Neural cell (in vitro differentiated cells): Measurements from ENCODE around the gene RPS15. TPM values are rescaled to one million over a fixed set of nuclear protein-coding genes. Genes with fewer than 3 reads are reported as not detected.

Source experiments
- H2AFZ ChIP-seq: fragments of 200-600, 300-800 bp; sonication (generic), shearing (Covaris generic); 2 replicates; pipeline ENCODE4 v1.6.0; 2014; ENCODE audit warnings: low read depth, mild to moderate bottlenecking, antibody characterized with exemption, low read length, moderate library complexity
- H3F3A ChIP-seq: fragments of 200-600 bp; shearing (Covaris generic); 2 replicates; pipeline ENCODE4 v1.6.1; 2016; ENCODE audit warnings: mild to moderate bottlenecking, moderate library complexity, mixed read lengths, antibody characterized with exemption, low read length; ENCODE audit not compliant: insufficient read depth, poor library complexity, severe bottlenecking
- H3K27ac ChIP-seq: fragments of 200-600, 300-800 bp; sonication (generic), shearing (Covaris generic); 2 replicates; pipeline ENCODE4 v1.5.1; 2014; ENCODE audit warnings: mild to moderate bottlenecking, low read length, moderate library complexity
- H3K27me3 ChIP-seq: fragments of 300-800, 200-600 bp; sonication (generic), shearing (Covaris generic); 2 replicates; pipeline ENCODE4 v1.6.0; 2014; ENCODE audit warnings: mild to moderate bottlenecking, low read depth, low read length, moderate library complexity; ENCODE audit not compliant: insufficient read depth
- H3K36me3 ChIP-seq: fragments of 300-800, 200-600 bp; sonication (generic), shearing (Covaris generic); 2 replicates; pipeline ENCODE4 v1.5.1; 2014; ENCODE audit warnings: mild to moderate bottlenecking, antibody characterized with exemption, low read length, moderate library complexity; ENCODE audit not compliant: insufficient read depth
- H3K4me2 ChIP-seq: fragments of 300-800, 200-600 bp; sonication (generic), shearing (Covaris generic); 2 replicates; pipeline ENCODE4 v1.6.0; 2014; ENCODE audit warnings: mild to moderate bottlenecking, low read length
- H3K4me3 ChIP-seq: fragments of 300-800, 200-600 bp; sonication (generic), shearing (Covaris generic); 2 replicates; pipeline ENCODE4 v1.5.1; 2014; ENCODE audit warnings: mild to moderate bottlenecking, low read length, moderate library complexity
- H3K79me2 ChIP-seq: fragments of 200-600 bp; shearing (Covaris generic); replicated peaks from 2 replicates; pipeline ENCODE4 v1.6.0; 2014; ENCODE audit warnings: mild to moderate bottlenecking, low read length, moderate library complexity; ENCODE audit not compliant: insufficient read depth
- H3K9ac ChIP-seq: fragments of 300-800, 200-600 bp; sonication (generic), shearing (Covaris generic); 2 replicates; pipeline ENCODE4 v1.6.1; 2016; ENCODE audit warnings: mild to moderate bottlenecking, low read length, mixed read lengths
- H3K9me2 ChIP-seq: fragments of 200-600 bp; shearing (Covaris generic); 2 replicates; pipeline ENCODE4 v1.6.1; 2016; ENCODE audit warnings: mild to moderate bottlenecking, low read length, mixed read lengths; ENCODE audit not compliant: insufficient read depth
- H3K9me3 ChIP-seq: fragments of 200-600, 300-800 bp; sonication (generic), shearing (Covaris generic); 2 replicates; pipeline ENCODE4 v1.6.1; 2016; ENCODE audit warnings: mild to moderate bottlenecking, mixed run types, low read length, moderate library complexity, mixed read lengths
- H4K20me1 ChIP-seq: fragments of 200-600 bp; shearing (Covaris generic); 2 replicates; pipeline ENCODE4 v1.6.1; 2016; ENCODE audit warnings: mild to moderate bottlenecking, mixed run types; ENCODE audit not compliant: insufficient read depth
- EP300 ChIP-seq: fragments of 450-650 bp; conservative IDR thresholded peaks from 2 replicates; pipeline ENCODE4 v1.6.1; 2014; ENCODE audit warnings: antibody characterized with exemption, mild to moderate bottlenecking, moderate library complexity; ENCODE audit not compliant: poor library complexity, severe bottlenecking
- EZH2 ChIP-seq: fragments of 200-600, 300-800 bp; shearing (Covaris generic), sonication (generic); IDR thresholded peaks from 2 replicates; pipeline ENCODE4 v1.6.1; 2014; ENCODE audit warnings: antibody characterized with exemption, low read length, borderline replicate concordance, mild to moderate bottlenecking; ENCODE audit not compliant: insufficient read depth, poor library complexity, severe bottlenecking
- MXI1 ChIP-seq: fragments of 450-650 bp; conservative IDR thresholded peaks from 2 replicates; pipeline ENCODE4 v1.6.1; 2014; ENCODE audit warnings: antibody characterized with exemption, mild to moderate bottlenecking; ENCODE audit not compliant: poor library complexity, severe bottlenecking
- POLR2AphosphoS5 ChIP-seq: IDR thresholded peaks from 2 replicates; pipeline ENCODE4 v1.6.1; 2012
- RAD21 ChIP-seq: fragments of 450-650 bp; conservative IDR thresholded peaks from 2 replicates; pipeline ENCODE4 v1.6.1; 2014; ENCODE audit warnings: antibody characterized with exemption, mild to moderate bottlenecking, moderate library complexity
- SMC3 ChIP-seq: fragments of 450-650 bp; conservative IDR thresholded peaks from 2 replicates; pipeline ENCODE4 v1.6.1; 2014; ENCODE audit warnings: antibody characterized with exemption, mild to moderate bottlenecking, moderate library complexity; ENCODE audit not compliant: poor library complexity
- TAF1 ChIP-seq: IDR thresholded peaks from 2 replicates; pipeline ENCODE4 v1.6.1; 2012; ENCODE audit warnings: low read depth
- polyA plus RNA-seq: library from polyadenylated mRNA; depleted of rRNA; stranded (reverse); fragments of >200 nt; gene quantifications from 2 replicates; pipeline ENCODE4 v1.2.3, GENCODE V29; 2014
- TF ChIP-seq, protein P1 (sequence below): fragments of 450-650 bp; IDR thresholded peaks from 2 replicates; pipeline ENCODE4 v1.5.1; 2014; ENCODE audit warnings: antibody characterized with exemption, mild to moderate bottlenecking, moderate library complexity; ENCODE audit not compliant: poor library complexity, severe bottlenecking
- TF ChIP-seq, protein P2 (sequence below): IDR thresholded peaks from 2 replicates; pipeline ENCODE4 v1.6.1; 2012; ENCODE audit warnings: borderline replicate concordance

The RPS15 gene
- polyA plus RNA-seq, 1 donor from 2014 or later, result 591 TPM

DNA sequence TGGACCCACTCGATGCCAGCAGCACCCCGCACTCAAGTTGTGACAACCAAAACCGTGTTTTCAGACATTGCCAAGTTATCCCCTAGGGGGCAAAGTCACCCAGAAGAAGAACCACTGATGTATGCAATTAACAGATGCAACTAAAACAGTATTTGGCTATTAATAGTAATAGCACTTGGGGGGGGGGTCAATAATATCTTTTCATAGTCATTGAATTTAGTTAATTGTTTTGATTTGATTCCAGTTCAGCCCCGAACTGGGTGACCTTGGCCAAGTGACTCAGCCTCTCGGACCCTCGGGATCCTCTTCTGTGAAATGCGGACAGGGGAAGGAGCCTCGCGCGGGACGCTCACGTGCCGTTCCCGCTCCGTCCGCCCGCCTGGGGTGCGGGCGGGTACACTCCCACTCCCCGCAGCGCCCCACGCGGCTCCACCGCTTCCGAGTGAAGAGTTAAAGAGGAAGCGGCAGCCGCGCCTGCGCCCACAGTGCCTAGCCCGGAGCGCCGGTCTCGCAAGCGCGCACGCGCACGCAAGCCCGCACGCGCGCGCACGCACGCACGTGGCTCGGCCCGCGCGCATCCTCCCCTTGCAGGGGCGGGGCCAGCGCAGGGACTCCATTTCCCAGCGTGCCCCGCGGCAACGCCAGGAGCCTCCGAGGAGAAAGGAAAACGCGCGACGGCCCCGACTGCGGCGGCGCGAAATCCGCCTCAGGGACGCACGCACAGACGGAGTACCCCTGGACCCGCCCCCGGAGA is 31.2 kb upstream of the RPS15 start:
- H3F3A ChIP-seq, result no peaks in the 10 kb centered on the region
- no peak overlapping the region for H3K4me2 ChIP-seq
- H3K9me2 ChIP-seq, result no peaks in the 10 kb centered on the region
- no peaks in the 10 kb centered on the region for H3K27me3 ChIP-seq
- H3K9me3 ChIP-seq, result no peaks in the 10 kb centered on the region
- peak overlapping the region; percentile 65 for H2AFZ ChIP-seq
- H3K9ac ChIP-seq, result peak overlapping the region; percentile 53
- H4K20me1 ChIP-seq, result peaks cover 31% of the 10 kb centered on the region
- peak overlapping the region; percentile 68 for H3K27ac ChIP-seq
- H3K4me3 ChIP-seq, result peak overlapping the region; percentile 69
- H3K36me3 ChIP-seq, result no peaks in the 10 kb centered on the region
- TF ChIP-seq MXI1 (peak; percentile 84), EZH2 (no peak)
- TF ChIP-seq, protein P1, sequence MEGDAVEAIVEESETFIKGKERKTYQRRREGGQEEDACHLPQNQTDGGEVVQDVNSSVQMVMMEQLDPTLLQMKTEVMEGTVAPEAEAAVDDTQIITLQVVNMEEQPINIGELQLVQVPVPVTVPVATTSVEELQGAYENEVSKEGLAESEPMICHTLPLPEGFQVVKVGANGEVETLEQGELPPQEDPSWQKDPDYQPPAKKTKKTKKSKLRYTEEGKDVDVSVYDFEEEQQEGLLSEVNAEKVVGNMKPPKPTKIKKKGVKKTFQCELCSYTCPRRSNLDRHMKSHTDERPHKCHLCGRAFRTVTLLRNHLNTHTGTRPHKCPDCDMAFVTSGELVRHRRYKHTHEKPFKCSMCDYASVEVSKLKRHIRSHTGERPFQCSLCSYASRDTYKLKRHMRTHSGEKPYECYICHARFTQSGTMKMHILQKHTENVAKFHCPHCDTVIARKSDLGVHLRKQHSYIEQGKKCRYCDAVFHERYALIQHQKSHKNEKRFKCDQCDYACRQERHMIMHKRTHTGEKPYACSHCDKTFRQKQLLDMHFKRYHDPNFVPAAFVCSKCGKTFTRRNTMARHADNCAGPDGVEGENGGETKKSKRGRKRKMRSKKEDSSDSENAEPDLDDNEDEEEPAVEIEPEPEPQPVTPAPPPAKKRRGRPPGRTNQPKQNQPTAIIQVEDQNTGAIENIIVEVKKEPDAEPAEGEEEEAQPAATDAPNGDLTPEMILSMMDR, result peak; percentile 56
- TF ChIP-seq, protein P2, sequence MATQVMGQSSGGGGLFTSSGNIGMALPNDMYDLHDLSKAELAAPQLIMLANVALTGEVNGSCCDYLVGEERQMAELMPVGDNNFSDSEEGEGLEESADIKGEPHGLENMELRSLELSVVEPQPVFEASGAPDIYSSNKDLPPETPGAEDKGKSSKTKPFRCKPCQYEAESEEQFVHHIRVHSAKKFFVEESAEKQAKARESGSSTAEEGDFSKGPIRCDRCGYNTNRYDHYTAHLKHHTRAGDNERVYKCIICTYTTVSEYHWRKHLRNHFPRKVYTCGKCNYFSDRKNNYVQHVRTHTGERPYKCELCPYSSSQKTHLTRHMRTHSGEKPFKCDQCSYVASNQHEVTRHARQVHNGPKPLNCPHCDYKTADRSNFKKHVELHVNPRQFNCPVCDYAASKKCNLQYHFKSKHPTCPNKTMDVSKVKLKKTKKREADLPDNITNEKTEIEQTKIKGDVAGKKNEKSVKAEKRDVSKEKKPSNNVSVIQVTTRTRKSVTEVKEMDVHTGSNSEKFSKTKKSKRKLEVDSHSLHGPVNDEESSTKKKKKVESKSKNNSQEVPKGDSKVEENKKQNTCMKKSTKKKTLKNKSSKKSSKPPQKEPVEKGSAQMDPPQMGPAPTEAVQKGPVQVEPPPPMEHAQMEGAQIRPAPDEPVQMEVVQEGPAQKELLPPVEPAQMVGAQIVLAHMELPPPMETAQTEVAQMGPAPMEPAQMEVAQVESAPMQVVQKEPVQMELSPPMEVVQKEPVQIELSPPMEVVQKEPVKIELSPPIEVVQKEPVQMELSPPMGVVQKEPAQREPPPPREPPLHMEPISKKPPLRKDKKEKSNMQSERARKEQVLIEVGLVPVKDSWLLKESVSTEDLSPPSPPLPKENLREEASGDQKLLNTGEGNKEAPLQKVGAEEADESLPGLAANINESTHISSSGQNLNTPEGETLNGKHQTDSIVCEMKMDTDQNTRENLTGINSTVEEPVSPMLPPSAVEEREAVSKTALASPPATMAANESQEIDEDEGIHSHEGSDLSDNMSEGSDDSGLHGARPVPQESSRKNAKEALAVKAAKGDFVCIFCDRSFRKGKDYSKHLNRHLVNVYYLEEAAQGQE, result no peak
- H3K79me2 ChIP-seq, result peaks cover 41% of the 10 kb centered on the region

DNA sequence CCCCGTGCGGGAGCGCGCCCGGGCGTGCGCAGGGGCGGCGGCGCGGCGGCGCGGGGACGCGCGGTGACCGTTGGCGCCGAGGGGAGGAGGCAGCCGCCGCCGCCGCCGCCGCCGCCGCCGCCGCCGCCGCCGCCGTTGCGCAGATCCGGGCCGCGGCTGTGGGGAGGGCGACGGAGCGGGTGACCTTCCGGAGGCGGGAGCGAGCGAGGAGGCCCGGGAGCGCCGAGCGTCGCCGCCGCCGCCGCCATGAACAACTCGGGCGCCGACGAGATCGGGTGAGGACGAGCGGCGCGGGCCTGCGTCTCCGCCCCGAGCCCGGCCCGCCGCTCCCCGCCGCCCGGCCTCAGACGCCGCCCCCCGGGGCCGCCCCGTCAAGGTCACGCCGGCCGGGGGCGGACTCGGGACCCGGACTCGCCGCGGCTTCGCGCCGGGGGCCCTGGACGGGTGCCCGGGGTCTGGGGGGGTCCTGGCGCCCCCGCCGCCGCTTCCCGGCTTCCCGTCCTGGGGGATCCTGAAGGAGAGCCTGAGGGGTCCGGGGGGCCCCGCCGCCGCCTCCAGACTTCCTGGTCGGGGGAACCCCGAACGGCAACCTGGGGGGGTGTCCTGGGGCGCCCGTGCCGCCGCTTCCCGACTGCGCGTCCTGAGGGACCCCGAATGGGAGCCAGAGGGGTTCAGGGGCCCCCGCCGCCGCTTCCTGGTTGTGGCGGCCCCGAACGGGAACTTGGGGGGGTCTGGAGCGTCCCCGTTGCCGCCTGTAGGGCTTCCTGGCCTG is 30.5 kb upstream of the RPS15 start, which contains the start of gene DAZAP1:
Gene DAZAP1 (plus strand): TSS at position 59 of the 772 bp plus-strand sequence. CDS start 188 bp downstream, at position 247.
- Histone ChIP-seq H3K27ac (peak within 1 kb of the TSS; percentile 68), H3K27me3 (no peaks in the 10 kb centered on the region), H3K9me3 (no peaks in the 10 kb centered on the region), H3K36me3 (no peaks in the 10 kb centered on the region), H3F3A (no peaks in the 10 kb centered on the region), H3K9me2 (no peaks in the 10 kb centered on the region), H4K20me1 (peaks cover 31% of the 10 kb centered on the region), H2AFZ (peak within 1 kb of the TSS; percentile 65), H3K9ac (peak within 1 kb of the TSS; percentile 81), H3K4me2 (peak within 1 kb of the TSS; percentile 89), H3K79me2 (peaks cover 48% of the 10 kb centered on the region), H3K4me3 (peak within 1 kb of the TSS; percentile 95)
- TF ChIP-seq, protein P2, result no peak
- TF ChIP-seq MXI1 (no peak), SMC3 (no peak), EP300 (no peak), POLR2AphosphoS5 (no peak), RAD21 (no peak), EZH2 (no peak), TAF1 (no peak)
- TF ChIP-seq, protein P1, result no peak
